PC-9 (cell line): ENCODE measurements around the gene PLXNC1. TPM values are rescaled to one million over a fixed set of nuclear protein-coding genes. Genes with fewer than 3 reads are reported as not detected.

Source experiments
- BruUV-seq: library from RNA; stranded (reverse); fragments of 400-500 nt; replicated peaks from 2 replicates; lab custom pipeline; 2021; lab: Mats Ljungman, UMichigan
- CTCF ChIA-PET: fragments of 300-600 bp; sonication (Branson Sonifier 250); formaldehyde crosslinking; loops from one replicate; lab custom pipeline; 2022; ENCODE audit warnings: antibody characterized with exemption; lab: Charles Lee
- POLR2A ChIA-PET: fragments of 300-600 bp; sonication (Branson Sonifier 250); formaldehyde crosslinking; loops from one replicate; lab custom pipeline; 2022; ENCODE audit warnings: antibody characterized with exemption; ENCODE audit not compliant: unreplicated experiment; lab: Charles Lee
- DNase-seq, 2 experiments: peaks; one replicate each; pipeline versions ENCODE4 v3.0.0 to v3.0.0-alpha.2; 2015 to 2022; ENCODE audit warnings: mixed read lengths in 1 of 2
- H2AFZ ChIP-seq: fragments of 200-600 bp; sonication (generic); 2 replicates; pipeline ENCODE4 v1.8.1; 2017; ENCODE audit warnings: antibody characterized with exemption
- H3F3A ChIP-seq: fragments of 200-600 bp; sonication (generic); 2 replicates; pipeline ENCODE4 v1.8.1; 2017; ENCODE audit warnings: antibody characterized with exemption, mild to moderate bottlenecking, low read depth; ENCODE audit not compliant: insufficient read depth
- H3K27ac ChIP-seq: fragments of 200-600 bp; sonication (generic); 2 replicates; pipeline ENCODE4 v1.6.1; 2016; ENCODE audit warnings: mixed run types
- H3K27me3 ChIP-seq: fragments of 200-600 bp; sonication (generic); 2 replicates; pipeline ENCODE4 v1.6.1; 2016; ENCODE audit warnings: low read depth, mixed run types; ENCODE audit not compliant: insufficient read depth
- H3K36me3 ChIP-seq: fragments of 200-600 bp; sonication (generic); 2 replicates; pipeline ENCODE4 v1.6.1; 2016; ENCODE audit warnings: low read depth, mixed run types
- H3K4me1 ChIP-seq: fragments of 200-600 bp; sonication (generic); replicated peaks from 2 replicates; pipeline ENCODE4 v1.6.1; 2016; ENCODE audit warnings: mixed run types; ENCODE audit not compliant: insufficient read depth
- H3K4me2 ChIP-seq: fragments of 200-600 bp; sonication (generic); 2 replicates; pipeline ENCODE4 v1.6.1; 2017; ENCODE audit warnings: mixed run types
- H3K4me3 ChIP-seq: fragments of 200-600 bp; sonication (generic); 2 replicates; pipeline ENCODE4 v1.6.1; 2016; ENCODE audit warnings: mixed run types
- H3K79me2 ChIP-seq: fragments of 200-600 bp; sonication (generic); 2 replicates; pipeline ENCODE4 v1.6.1; 2017; ENCODE audit warnings: low read depth, mixed run types
- H3K9me2 ChIP-seq: fragments of 200-600 bp; sonication (generic); 2 replicates; pipeline ENCODE4 v1.8.1; 2017; ENCODE audit warnings: mild to moderate bottlenecking; ENCODE audit not compliant: insufficient read depth
- H3K9me3 ChIP-seq: fragments of 200-600 bp; sonication (generic); 2 replicates; pipeline ENCODE4 v1.8.1; 2016; ENCODE audit warnings: low read depth; ENCODE audit not compliant: insufficient read depth
- H4K20me1 ChIP-seq: fragments of 200-600 bp; sonication (generic); 2 replicates; pipeline ENCODE4 v1.8.1; 2017; ENCODE audit not compliant: insufficient read depth
- EZH2 ChIP-seq: fragments of 200-600 bp; sonication (generic); IDR thresholded peaks from 2 replicates; pipeline ENCODE4 v1.8.0; 2017; ENCODE audit warnings: antibody characterized with exemption, low read depth
- intact Hi-C: fragments of 100-400 bp; cut with micrococcal nuclease; formaldehyde crosslinking; loops from one replicate; pipeline ENCODE4 v1.10.0; 2022; ENCODE audit not compliant: unreplicated experiment
- total RNA-seq: library from RNA; stranded (reverse); gene quantifications from 2 replicates; pipeline ENCODE4 v1.2.3, GENCODE V29; 2021
- TF ChIP-seq, protein P1 (sequence below): fragments of 200-600 bp; sonication (generic); conservative IDR thresholded peaks from 2 replicates; pipeline ENCODE4 v1.6.1; 2017; ENCODE audit warnings: mixed run types, antibody characterized with exemption, mild to moderate bottlenecking, moderate library complexity

Gene PLXNC1
- total RNA-seq, 1 experiment from 2014 or later, result 2.3 TPM

- Histone ChIP-seq H3K4me3 (no peak overlapping the region), H3K79me2 (no peaks in the 10 kb centered on the region), H3K4me2 (no peak overlapping the region), H3K9me3 (no peaks in the 10 kb centered on the region), H2AFZ (no peak overlapping the region), H3K36me3 (no peaks in the 10 kb centered on the region), H3K9me2 (no peaks in the 10 kb centered on the region), H3K27me3 (no peaks in the 10 kb centered on the region), H3K27ac (no peak overlapping the region), H3F3A (no peaks in the 10 kb centered on the region), H4K20me1 (no peaks in the 10 kb centered on the region), H3K4me1 (no peaks in the 10 kb centered on the region)
- TF ChIP-seq EZH2, result no peak
- TF ChIP-seq, protein P1, sequence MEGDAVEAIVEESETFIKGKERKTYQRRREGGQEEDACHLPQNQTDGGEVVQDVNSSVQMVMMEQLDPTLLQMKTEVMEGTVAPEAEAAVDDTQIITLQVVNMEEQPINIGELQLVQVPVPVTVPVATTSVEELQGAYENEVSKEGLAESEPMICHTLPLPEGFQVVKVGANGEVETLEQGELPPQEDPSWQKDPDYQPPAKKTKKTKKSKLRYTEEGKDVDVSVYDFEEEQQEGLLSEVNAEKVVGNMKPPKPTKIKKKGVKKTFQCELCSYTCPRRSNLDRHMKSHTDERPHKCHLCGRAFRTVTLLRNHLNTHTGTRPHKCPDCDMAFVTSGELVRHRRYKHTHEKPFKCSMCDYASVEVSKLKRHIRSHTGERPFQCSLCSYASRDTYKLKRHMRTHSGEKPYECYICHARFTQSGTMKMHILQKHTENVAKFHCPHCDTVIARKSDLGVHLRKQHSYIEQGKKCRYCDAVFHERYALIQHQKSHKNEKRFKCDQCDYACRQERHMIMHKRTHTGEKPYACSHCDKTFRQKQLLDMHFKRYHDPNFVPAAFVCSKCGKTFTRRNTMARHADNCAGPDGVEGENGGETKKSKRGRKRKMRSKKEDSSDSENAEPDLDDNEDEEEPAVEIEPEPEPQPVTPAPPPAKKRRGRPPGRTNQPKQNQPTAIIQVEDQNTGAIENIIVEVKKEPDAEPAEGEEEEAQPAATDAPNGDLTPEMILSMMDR, result no peak
- CTCF ChIA-PET, result no interaction called here
- DNase-seq, result no peak
- POLR2A ChIA-PET, result no interaction called here
- no TSS peak for BruUV-seq
- intact Hi-C loops, result no loop called here
Observed at GRCh38 chr12:94205822-94206221, 57.4 kb downstream of the PLXNC1 start.

DNA sequence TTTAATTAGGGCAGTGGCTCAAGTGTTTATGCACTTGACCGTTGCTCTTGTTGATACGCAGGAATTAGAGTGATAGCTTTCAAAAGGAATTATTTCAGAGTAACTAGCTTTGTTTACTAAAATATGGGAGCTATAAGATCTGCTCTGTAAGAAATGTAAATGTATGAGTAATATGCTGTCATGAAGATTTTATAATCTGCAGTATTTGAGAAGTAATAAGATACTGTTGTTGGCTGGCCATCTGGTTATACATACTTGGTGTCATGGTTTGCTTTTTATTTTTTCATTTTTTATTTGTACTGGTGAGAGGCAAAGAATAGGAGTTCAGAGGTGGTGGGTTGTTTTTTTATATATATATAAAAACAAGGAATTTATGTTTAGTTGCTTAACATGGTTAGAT lies 58.5 kb downstream of the PLXNC1 start:
- H3K27me3 ChIP-seq, result no peaks in the 10 kb centered on the region
- POLR2A ChIA-PET, result no interaction called here
- H2AFZ ChIP-seq, result no peak overlapping the region
- H3K79me2 ChIP-seq, result no peaks in the 10 kb centered on the region
- H3K9me2 ChIP-seq, result no peaks in the 10 kb centered on the region
- no peak overlapping the region for H3K4me3 ChIP-seq
- no peak for DNase-seq
- H4K20me1 ChIP-seq, result no peaks in the 10 kb centered on the region
- H3K4me2 ChIP-seq, result no peak overlapping the region
- BruUV-seq, result no TSS peak
- H3K27ac ChIP-seq, result no peak overlapping the region
- no peaks in the 10 kb centered on the region for H3K36me3 ChIP-seq
- intact Hi-C loops, result no loop called here
- no peaks in the 10 kb centered on the region for H3K9me3 ChIP-seq
- CTCF ChIA-PET, result no interaction called here
- H3K4me1 ChIP-seq, result no peaks in the 10 kb centered on the region
- TF ChIP-seq EZH2, result no peak
- TF ChIP-seq, protein P1, result no peak
- H3F3A ChIP-seq, result no peaks in the 10 kb centered on the region

GRCh38 chr12:94207467-94207848 lies 59.1 kb downstream of the PLXNC1 start:
- ChIA-PET POLR2A (no interaction called here), CTCF (no interaction called here)
- H3K4me3 ChIP-seq, result no peak overlapping the region
- no peaks in the 10 kb centered on the region for H3K27me3 ChIP-seq
- BruUV-seq, result no TSS peak
- H3K79me2 ChIP-seq, result no peaks in the 10 kb centered on the region
- H3K9me2 ChIP-seq, result no peaks in the 10 kb centered on the region
- no peaks in the 10 kb centered on the region for H3K9me3 ChIP-seq
- H2AFZ ChIP-seq, result no peak overlapping the region
- no peaks in the 10 kb centered on the region for H3K36me3 ChIP-seq
- no peak for DNase-seq
- H3K4me2 ChIP-seq, result no peak overlapping the region
- H3F3A ChIP-seq, result no peaks in the 10 kb centered on the region
- no peaks in the 10 kb centered on the region for H3K4me1 ChIP-seq
- intact Hi-C loops, result no loop called here
- H4K20me1 ChIP-seq, result no peaks in the 10 kb centered on the region
- no peak overlapping the region for H3K27ac ChIP-seq
- TF ChIP-seq EZH2, result no peak
- TF ChIP-seq, protein P1, result no peak
